Activated naive CD4-positive, alpha-beta T cell treated with anti-CD3 and anti-CD28 coated beads, Interleukin-2, amount 50 U/mL, for 16 hours (primary cell): Measurements from ENCODE around the gene PSAP.

ENCODE experiments used
- DNase-seq: peaks from one replicate; pipeline ENCODE4 v3.0.0-alpha.2; 2020

Gene PSAP

DNA sequence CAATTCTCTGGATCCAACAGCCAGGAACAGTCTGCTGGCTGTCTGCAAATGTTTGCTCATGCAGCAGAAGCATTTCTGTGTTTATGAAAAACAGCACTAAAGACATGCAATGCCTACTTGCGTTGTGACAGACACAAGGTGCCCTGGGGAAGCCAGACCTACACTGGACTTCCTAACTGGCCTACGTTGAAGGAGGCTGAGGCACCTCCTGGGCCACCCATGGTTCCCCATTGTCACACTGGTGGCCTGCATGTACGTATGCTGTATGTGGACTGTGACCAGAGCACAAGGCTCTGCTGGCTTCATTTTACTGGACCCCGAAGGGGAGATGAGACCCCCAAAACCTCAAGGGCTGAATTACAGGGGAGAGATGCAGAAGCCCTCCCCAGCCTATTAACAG lies 27.7 kb downstream of the PSAP start:
- no peak for DNase-seq

DNA sequence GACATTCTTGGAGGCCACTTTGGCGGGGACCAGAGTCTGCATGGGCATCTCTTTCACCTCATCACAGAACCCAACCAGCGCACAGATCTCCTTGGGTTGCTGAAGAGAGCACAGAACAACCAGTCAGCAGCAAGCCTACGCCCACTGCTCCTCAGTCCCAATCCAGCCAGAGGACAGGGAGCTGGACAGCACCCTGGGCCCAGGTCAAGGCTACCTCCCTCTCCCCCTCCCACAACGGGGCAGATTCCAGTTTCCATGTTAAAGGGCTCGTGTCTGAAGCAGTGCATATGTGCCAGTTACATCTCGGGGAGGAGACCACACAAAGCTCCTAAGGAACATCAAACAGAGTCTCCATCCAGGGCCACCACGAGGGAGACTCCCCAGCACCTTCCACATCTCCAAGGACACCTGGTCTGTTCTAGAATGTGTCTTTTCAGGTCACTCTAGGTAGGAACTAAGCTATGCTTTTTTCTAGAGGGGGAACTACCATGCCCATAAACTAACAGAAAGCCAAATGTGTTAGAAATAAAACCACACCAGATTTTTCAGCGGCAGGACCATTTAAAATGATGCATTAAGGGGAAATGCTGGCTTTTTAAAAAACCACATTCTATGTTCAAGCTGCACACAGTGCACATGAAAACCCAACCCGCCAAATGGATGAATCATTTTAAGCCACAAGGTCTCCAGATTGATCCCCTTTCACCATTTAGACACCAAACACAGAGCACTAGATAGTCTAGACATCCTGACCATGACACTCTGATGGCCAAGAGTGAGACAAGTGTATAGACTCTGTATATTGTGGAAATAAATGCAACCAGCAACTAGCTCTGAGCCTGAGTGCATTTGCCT lies 28.9 kb downstream of the PSAP start:
- no peak for DNase-seq

DNA sequence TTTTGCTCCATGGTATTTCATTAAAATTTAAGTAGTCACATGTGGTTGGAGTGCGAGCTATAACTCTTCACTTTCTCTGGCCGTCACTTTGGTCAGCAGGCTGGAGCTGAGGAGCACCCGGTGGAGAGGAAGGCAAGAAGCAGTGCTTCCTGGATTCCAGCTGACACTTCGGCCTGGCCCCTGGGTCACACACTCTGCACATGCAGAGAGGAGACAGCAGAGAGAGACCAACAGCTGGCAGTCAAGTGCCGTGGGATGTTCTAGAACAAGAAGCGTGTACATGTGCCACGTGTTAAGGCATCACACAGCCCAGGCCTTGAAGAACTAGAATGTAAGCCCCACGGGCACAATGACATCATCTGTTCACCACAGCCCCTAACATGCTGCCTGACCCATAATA lies 30.1 kb downstream of the PSAP start:
- no peak for DNase-seq

DNA sequence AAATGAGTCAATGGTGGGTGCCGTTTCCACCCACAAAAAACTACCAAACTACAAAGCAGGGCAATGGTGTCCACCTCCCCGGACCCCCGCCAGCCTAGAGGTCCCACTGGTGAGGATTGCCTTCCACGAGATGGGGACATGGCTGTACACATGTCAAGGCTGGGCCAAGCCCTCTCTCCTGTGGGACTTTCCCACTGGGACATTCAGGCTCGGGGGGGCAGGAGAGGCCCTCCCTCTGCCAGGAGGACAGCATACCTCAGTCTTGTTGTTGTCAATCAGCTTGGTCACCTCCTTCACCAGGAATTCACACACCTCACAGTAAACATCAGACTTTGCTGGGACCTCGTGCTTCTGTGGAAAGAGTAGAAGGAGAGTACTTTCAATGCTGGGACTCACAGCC lies 31.1 kb downstream of the PSAP start:
- no peak for DNase-seq

DNA sequence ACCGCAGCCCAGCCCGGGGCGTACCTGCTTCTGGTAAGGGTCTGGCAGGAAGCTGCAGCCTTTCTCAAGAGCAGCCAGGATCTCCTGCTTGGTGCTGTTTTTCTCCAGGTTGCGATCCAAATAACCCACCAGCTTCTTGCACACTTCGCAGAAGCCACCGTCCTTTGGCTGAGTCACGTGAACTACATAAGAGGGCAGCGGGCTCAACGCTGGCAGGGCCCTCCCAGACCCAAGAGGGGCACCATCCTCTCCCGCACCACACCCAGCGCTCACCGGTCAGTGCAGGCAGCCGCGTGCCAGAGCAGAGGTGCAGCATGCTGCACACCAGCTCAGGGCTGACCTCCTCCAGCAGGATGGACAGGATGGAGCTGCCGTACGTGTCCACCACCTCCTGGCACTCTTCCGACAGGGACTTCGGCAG lies 31.6 kb downstream of the PSAP start:
- no peak for DNase-seq

DNA sequence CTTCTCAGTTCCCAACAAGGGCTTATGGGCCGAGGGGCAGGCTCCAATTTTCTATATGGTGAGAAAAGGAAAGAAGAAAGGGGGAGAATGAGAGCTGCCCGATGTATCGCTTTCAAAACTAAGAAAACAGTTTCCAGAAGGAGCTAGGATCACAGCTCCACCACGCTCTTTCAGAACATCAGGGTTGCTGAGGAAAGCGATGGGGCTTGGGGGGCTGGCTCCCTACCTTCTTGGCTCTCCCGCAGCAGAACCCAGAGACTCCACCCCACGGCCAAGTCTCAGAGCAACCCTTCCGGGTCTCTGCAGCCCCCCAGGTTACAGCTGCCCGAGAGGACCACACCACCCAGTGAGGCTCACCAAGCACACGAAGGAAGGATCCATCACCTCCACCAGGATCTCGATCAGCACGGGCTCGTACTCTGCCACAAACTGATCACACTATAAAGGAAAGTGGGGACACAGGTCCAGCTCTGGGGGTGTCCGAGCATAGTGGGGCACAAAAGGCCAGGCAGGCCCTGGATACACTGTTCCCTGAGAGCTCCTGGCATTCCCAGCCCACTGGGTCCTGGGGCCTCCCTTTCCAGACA lies 32.3 kb downstream of the PSAP start:
- no peak for DNase-seq

DNA sequence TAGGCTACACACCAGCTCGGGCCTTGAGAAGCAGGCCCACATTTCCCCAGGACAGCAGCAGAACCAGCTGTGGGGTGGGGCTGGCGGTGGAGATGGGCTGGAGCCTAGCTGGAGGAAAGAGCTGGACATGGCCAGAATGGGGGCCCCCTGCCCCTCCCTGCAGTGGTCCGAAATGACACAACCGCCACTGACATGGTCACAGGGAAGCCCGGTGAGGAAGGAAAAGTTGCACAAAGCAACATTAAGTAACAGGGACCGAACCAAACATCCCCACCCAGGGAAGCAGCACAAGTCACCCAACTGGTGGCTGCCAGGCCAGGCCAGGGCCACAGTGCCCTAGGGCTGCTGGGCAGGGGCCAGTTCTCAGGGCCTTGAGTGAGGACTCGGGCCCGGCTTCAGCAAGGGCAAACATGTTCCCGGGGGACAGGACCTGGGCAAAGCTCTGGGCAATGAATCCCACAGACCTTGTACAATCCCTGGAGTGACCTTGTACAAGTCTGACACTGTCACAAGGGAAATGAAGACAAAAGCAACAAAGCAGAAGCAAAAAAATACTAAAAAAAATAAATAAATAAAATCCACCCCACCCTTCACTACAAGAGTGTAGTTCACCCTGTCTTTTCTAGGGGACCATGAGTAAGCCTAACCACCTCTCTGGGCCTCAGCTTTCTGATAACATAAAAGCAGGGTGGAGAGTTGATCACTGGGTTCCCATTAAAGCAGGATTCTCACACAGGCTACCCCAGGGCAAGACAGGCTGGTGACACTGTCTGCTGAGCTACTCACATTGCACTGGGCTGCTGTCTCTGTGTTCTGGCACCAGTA lies 33.0 kb downstream of the PSAP start:
- no peak for DNase-seq

DNA sequence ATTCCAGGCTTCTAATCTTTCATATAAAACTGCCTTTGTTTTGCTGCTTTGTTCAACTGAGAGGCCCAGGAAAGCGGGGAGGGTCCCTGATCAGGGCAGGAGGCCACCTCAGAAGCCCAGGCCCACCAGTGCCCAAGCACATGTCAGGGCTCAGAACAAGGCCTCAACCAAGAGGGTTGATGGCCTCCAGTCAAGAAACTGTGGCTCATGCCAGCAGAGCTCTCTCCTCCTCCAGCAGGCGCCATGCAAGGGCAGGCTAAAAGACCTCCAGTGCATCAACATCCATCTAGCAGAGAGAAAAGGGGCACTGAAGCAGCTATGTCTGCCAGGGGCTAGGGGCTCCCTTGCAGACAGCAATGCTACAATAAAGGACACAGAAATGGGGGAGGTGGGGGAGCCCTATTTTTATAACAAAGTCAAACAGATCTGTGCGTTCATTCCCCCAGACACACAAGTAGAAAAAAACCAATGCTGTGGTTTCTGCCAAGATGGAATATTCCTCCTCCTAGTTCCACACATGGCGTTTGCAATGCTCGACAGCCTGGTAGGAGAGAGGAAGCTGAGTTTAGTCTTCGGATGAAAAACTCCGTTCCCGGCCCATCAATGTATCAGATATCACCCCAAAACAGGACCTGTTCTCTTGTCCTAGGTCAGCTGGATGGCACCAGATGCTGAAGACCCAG lies 34.0 kb downstream of the PSAP start:
- no peak for DNase-seq

DNA sequence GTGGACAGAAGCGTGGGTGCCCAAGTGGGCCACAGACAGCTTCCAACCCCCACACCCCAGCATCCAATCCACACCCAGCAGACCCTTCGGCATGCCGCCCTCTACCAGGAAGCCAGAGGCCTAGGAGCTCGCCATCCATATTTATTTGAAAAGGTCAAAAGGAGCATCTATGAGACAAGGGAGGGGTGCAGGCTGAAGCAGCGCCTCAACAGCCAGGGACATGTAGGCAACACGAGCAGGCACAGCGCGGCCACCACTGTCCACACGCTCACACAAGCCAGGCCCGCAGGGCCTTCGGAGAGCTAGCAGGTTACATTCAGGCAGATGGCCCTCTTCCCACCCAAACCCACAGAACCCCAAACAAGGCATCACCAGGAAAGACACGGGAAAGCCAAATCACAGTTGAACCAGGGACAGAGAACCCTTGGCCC lies 34.6 kb downstream of the PSAP start:
- no peak for DNase-seq

DNA sequence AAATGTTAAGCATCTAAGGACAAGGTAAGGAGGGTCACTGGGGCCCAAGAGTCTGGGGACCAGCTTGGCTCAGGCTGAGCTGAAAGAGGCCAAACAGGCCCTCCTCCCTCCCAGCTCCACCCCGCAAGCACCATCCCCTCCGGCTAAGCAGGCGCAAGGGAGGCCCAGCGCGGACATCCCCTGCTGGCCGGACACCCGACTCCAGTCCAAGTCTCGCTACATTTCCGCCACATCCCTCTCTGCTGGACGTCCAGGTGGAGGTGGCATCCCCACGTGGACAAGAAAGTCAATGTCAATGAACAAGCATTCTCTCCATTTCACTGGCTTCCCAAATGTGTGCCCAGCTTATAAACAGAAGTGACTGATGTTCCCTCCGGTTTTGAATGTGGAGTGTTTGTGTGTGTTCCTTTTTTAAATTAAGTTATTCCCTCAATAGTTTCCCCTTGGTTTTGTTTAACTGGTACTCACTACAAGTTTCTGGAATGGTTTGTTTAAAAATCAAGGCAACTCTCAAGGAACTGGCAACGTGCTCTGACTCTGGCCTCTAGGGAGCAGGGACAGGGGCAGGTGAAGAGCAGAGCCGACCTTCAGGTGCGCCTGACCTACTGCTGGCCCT lies 35.4 kb downstream of the PSAP start:
- DNase-seq: no peak

DNA sequence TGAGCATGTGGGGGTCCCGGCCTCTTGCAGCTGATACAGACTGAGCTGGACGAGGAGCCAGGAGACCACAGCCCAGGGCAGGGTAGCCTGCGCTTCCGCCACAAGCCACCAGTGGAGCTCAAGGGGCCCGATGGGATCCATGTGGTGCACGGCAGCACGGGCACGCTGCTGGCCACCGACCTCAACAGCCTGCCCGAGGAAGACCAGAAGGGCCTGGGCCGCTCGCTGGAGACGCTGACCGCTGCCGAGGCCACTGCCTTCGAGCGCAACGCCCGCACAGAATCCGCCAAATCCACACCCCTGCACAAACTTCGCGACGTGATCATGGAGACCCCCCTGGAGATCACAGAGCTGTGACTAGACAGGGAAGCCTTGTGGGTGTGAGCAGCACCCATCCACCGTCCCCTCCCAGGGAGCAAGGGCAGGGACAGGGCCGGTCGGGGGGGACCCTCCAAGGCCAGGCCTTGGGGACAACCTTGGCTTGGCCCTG lies 36.1 kb downstream of the PSAP start:
- no peak for DNase-seq

DNA sequence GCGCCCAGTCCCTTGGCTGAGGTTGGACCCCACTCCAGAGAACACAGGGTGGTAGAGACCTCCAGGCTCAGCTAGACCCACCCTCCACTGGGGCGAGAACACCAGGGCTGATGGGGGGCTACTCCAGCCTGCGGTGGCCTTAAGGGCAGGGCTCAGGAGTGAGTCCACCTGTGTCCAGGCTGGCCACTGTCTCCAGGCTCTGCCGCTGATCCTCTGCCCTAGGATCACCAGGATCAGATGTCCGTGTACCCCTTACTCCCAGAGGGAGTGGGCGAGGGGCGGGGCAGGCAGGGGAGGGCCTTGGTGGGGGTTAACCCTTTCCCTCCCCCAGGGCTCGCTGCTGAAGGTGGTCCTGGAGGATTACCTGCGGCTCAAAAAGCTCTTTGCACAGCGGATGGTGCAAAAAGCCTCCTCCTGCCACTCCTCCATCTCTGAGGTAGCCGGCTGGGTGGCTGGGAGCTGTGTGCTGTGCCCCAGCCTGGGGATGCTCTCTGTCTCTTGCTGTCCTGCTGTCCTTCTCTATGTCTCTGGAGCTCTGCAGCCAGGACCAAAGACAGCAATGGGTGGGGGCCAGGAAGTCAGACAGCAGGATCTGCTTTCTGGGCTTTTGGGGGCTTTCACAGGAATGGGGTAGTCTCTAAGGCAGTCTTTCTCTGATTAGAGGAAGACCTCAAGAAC lies 38.0 kb downstream of the PSAP start:
- DNase-seq: no peak

DNA sequence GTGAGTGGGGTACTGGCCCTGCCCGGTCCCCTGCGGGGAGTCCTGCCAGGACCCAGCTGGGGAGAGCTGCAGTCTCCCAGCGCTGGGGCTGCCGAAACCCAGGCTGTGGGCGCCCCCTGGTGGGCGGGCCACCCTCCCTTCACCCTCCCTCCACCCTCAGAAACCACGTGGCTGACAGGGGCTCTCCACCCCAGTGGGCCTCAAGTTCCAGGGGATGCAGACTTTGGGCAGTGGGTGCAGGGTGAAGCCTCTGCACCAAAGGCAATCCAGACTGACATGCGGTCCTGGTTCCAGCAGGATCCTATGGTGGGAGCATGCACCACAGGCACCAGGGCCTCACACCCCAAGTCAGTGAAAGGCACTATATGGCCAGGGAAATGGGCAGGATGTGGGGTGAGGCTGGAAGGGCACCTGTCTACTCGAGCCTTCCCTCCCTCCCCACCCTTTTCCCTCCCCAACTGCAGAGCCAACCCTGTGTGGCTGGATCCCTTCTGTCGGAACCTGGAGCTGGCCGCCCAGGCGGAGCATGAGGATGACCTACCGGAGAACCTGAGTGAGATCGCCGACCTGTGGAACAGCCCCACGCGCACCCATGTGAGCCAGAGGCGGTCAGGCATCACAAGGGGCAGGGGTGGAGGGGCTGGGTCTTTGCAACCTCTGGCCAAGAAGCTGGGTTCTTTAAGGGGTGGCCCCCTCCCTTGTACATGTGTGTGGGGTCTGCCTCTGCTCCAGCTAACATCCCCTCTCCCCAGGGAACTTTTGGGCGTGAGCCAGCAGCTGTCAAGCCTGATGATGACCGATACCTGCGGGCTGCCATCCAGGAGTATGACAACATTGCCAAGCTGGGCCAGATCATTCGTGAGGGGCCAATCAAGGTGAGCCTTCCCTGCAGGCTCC lies 38.8 kb downstream of the PSAP start:
- peak; percentile 81 for DNase-seq

DNA sequence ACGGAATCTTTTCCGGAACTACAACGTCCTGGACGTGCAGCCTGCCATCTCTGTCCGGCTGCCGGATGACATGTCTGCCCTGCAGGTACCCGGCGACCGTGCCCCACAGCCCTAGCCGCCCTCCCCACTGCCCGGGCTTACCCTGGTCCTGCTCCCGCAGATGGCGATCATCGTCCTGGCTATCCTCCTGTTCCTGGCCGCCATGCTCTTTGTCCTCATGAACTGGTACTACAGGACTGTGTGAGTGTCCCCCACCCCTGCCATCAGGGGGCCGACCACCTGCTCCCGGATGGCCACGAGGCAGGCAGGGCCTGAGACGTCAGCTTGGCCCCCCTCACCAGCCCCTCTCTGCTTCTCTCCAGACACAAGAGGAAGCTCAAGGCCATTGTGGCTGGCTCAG lies 39.7 kb downstream of the PSAP start:
- no peak for DNase-seq

DNA sequence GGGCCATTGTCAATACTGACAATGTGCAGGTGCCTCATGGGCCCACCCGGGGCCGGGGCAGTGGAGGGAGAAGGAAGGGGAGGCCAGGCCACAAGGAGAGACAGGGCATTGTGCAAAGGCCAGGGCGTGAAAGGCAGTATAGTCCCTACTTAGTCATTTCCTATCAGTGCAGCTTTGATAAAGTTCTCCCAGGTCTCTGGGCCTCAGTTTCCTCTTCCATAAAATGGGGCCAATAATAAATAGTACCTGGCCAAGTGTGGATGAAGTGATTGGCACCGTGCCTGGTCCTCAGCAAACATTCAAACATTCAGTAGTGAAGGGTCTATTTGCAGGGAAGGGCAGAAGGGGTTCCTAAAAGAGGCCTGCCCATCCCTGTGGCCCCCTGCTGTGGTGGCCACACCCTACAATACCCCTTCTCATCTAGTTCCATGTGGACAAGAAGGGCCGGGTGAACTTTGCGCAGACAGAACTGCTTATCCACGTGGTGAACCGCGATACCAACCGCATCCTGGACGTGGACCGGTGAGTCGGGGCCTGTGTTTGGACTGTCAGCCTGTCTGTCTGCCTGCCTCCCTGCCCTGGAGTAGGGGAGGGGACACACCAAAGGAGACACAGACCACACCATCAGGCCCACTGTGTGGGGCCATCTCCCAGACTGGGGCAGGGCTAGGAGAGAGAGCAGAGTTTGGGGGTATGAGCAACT lies 40.9 kb downstream of the PSAP start:
- DNase-seq: no peak

DNA sequence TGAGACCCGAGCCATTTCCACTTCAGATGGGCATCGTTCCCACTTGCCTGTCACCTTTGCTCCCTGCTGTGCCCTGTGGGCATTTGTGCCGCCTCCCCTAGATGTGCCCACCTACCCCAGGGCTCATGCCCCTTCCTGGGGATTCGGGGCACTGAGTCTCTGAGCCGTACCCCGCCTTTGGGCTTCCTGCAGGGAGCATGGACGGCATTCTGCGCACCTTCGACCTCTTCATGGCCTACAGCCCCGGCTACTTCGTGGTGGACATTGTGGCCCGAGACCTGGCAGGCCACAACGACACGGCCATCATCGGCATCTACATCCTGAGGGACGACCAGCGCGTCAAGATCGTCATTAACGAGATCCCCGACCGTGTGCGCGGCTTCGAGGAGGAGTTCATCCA lies 41.4 kb downstream of the PSAP start:
- DNase-seq: no peak

DNA sequence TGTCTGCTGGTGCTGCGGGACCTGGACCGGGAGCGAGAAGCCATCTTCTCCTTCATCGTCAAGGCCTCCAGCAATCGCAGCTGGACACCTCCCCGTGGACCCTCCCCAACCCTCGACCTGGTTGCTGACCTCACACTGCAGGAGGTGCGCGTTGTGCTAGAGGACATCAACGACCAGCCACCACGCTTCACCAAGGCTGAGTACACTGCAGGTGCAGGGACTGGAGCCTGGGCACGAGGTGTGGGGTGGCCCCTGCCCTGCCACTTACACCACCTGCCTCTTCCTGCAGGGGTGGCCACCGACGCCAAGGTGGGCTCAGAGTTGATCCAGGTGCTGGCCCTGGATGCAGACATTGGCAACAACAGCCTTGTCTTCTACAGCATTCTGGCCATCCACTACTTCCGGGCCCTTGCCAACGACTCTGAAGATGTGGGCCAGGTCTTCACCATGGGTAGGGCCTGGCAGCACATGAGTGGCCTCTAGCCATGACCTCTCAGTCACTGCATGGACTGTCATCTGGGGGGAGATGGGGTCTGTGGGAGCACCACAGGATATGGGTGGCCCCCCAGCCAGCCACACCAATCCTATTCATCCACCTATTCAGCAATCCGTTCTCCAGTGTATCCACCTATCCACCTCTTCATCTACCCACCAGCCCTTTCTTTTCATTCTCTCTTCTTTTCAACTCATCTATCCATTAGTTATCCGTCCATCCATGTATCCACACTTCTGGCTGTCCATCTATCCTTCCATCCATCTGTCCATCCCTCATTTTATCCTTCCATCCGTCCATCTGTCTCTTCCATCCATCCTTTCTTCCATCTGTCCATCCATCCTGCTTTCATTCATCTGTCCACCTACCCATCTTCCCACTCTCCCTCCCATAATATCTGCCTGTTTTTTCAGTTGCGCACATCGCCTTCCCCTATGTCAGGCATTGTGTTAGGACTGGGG lies 43.2 kb downstream of the PSAP start:
- DNase-seq: no peak

DNA sequence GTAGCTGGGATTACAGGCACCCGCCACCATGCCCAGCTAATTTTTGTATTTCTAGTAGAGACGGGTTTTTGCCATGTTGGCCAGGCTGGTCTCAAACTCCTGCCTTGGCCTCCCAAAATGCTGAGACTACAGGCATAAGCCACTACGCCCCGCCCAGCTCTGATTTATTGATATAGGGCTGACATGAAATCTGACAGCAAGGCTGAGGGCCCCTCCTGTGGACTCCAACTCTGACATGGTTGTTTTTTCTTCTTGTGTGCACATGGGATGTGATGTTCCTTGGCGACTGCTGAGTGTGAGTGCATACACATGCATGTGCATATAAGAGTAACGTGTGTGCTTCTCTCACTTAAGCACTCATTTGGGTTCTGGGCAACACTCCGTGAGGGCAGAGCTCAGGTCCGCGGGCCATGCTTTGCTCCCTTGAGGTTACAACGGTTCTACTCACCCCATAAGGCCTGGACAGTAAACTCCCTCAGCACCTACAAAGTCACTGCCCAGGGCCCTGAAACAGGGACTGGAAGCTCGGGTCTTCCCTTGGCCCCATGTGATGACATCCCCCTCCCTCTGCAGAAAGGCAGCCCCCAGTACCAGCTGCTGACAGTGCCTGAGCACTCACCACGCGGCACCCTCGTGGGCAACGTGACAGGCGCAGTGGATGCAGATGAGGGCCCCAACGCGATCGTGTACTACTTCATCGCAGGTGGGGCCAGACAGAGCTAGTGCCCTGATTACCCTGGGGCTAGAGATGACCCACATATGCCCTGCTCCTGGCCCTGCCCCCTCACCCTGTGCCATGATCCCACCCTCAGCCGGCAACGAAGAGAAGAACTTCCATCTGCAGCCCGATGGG lies 44.1 kb downstream of the PSAP start:
- DNase-seq: no peak
